HEK293 (cell line): ENCODE results near the gene MYT1.

Experiments used
- CTCF ChIP-seq: fragments of 450-650 bp; formaldehyde crosslinking; IDR thresholded peaks from 2 replicates; pipeline ENCODE4 v1.5.1; 2016; ENCODE audit warnings: missing biosample characterization, missing genetic modification characterization
- HIC1 ChIP-seq: fragments of 450-650 bp; formaldehyde crosslinking; IDR thresholded peaks from 2 replicates; pipeline ENCODE4 v1.5.1; 2016; ENCODE audit warnings: missing biosample characterization, missing genetic modification characterization
- KLF9 ChIP-seq: fragments of 450-650 bp; formaldehyde crosslinking; IDR thresholded peaks from 2 replicates; pipeline ENCODE4 v1.5.1; 2016; ENCODE audit warnings: missing biosample characterization, missing genetic modification characterization, low read depth
- SP7 ChIP-seq: fragments of 450-650 bp; formaldehyde crosslinking; IDR thresholded peaks from 2 replicates; pipeline ENCODE4 v1.5.1; 2016; ENCODE audit warnings: missing biosample characterization, missing genetic modification characterization
- ZBTB1 ChIP-seq: fragments of 450-650 bp; formaldehyde crosslinking; IDR thresholded peaks from 2 replicates; pipeline ENCODE4 v1.5.1; 2016; ENCODE audit warnings: missing biosample characterization, missing genetic modification characterization
- ZBTB48 ChIP-seq: fragments of 450-650 bp; formaldehyde crosslinking; IDR thresholded peaks from 2 replicates; pipeline ENCODE4 v1.5.1; 2016; ENCODE audit warnings: missing biosample characterization, missing genetic modification characterization
- ZNF132 ChIP-seq: fragments of 450-650 bp; formaldehyde crosslinking; IDR thresholded peaks from 2 replicates; pipeline ENCODE4 v1.5.1; 2017; ENCODE audit warnings: missing biosample characterization, missing genetic modification characterization, borderline replicate concordance
- ZNF140 ChIP-seq: fragments of 450-650 bp; formaldehyde crosslinking; IDR thresholded peaks from 2 replicates; pipeline ENCODE4 v1.5.1; 2016; ENCODE audit warnings: missing biosample characterization, missing genetic modification characterization
- ZNF274 ChIP-seq, 2 experiments: fragments of 200-500 bp in 1 of 2; fragments of 450-650 bp in 1 of 2; sonication (Bioruptor generic) in 1 of 2; formaldehyde crosslinking in 1 of 2; IDR thresholded peaks; 2 replicates each; pipeline versions ENCODE4 v1.5.1 to v1.6.1; 2014 to 2016; ENCODE audit warnings: borderline replicate concordance in 1 of 2, inconsistent platforms in 1 of 2, low read length in 1 of 2, missing biosample characterization in 1 of 2, missing genetic modification characterization in 1 of 2
- ZNF292 ChIP-seq: fragments of 450-650 bp; formaldehyde crosslinking; IDR thresholded peaks from 2 replicates; pipeline ENCODE4 v1.5.1; 2016; ENCODE audit warnings: low read depth, missing biosample characterization, missing genetic modification characterization, borderline replicate concordance
- ZNF530 ChIP-seq: fragments of 450-650 bp; formaldehyde crosslinking; IDR thresholded peaks from 2 replicates; pipeline ENCODE4 v1.5.1; 2016; ENCODE audit warnings: low read depth, missing biosample characterization, missing genetic modification characterization
- ZSCAN16 ChIP-seq: fragments of 450-650 bp; formaldehyde crosslinking; IDR thresholded peaks from 2 replicates; pipeline ENCODE4 v1.5.1; 2016; ENCODE audit warnings: missing biosample characterization, missing genetic modification characterization

GRCh38 chr20:64265201-64265600 lies 100.9 kb downstream of the MYT1 start:
- TF ChIP-seq CTCF: no peak
- no peak for TF ChIP-seq HIC1 (tag by site-specific recombination)
- TF ChIP-seq ZNF530 (tag by site-specific recombination): no peak
- no peak for TF ChIP-seq ZNF140 (tag by site-specific recombination)
- TF ChIP-seq ZNF132 (tag by site-specific recombination): no peak
- no peak for TF ChIP-seq ZNF292 (tag by site-specific recombination)
- TF ChIP-seq ZNF274 (IDR thresholded peaks at IDR 0.05; ENCODE audit: low read length): no peak
- TF ChIP-seq ZNF274 (tag by site-specific recombination; IDR thresholded peaks at IDR 0.05; ENCODE audit: borderline replicate concordance): no peak
- no peak for TF ChIP-seq ZSCAN16
- TF ChIP-seq ZBTB48 (tag by site-specific recombination): no peak
- TF ChIP-seq SP7 (tag by site-specific recombination): no peak
- no peak for TF ChIP-seq ZBTB1
- no peak for TF ChIP-seq KLF9 (tag by site-specific recombination)
